Skeletal muscle cell (primary cell): ENCODE data around the gene ID1.
A peak's percentile ranks its signal among the peaks of the same experiment; 100 is the strongest.

Experiments
- DNase-seq: peaks from one replicate; pipeline ENCODE4 v3.0.0-alpha.2; 2010; ENCODE audit warnings: low read depth
- H3K4me3 ChIP-seq: 2 replicates; pipeline ENCODE4 v1.5.1; 2011; ENCODE audit warnings: low read depth, mild to moderate bottlenecking, control low read depth, low read length, moderate library complexity

Gene ID1, protein sequence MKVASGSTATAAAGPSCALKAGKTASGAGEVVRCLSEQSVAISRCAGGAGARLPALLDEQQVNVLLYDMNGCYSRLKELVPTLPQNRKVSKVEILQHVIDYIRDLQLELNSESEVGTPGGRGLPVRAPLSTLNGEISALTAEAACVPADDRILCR

DNA sequence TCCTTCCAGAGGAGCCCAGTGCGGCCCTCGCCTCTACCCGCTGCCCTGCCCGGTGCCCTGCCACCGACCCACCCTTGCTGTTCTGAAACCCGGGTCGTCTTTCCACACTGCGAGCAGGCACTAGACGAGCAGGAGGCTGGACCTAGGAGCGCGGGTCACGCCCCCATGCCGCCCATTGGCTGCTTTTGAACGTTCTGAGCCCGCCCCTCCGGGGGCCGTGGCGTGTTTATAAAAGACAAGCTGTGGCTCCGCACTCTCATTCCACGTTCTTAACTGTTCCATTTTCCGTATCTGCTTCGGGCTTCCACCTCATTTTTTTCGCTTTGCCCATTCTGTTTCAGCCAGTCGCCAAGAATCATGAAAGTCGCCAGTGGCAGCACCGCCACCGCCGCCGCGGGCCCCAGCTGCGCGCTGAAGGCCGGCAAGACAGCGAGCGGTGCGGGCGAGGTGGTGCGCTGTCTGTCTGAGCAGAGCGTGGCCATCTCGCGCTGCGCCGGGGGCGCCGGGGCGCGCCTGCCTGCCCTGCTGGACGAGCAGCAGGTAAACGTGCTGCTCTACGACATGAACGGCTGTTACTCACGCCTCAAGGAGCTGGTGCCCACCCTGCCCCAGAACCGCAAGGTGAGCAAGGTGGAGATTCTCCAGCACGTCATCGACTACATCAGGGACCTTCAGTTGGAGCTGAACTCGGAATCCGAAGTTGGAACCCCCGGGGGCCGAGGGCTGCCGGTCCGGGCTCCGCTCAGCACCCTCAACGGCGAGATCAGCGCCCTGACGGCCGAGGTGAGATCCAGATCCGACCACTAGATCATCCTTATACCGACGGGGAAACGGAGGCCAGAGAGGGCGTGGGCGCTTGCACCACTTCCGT, at the start of gene ID1:
Gene ID1, plus strand, starts transcription at position 259 of the 871 bp plus-strand sequence. Its CDS starts 99 bp downstream, at position 358.
- H3K4me3 ChIP-seq = peak within 1 kb of the TSS; percentile 97
- peak; percentile 87 for DNase-seq

DNA sequence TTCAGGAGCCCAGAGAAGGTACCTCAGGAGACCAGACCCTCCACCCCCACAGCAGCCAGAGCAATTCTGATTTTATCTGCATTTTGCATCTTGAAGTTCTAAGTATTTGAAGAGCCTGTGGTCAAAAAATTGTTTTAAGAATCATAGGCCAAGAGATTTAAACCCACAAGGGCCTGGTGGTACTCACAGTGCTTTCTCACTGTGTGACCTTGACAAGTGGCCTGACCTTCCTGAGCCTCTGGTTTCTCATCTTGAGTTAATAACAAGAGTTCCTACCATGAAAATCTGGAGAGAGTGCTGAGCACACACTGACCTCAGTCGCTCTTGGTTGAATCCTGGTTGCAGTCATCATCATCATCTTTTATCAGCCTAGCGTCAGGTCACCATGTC, 45.4 kb upstream of the ID1 start:
- H3K4me3 ChIP-seq = no peak overlapping the region
- DNase-seq = no peak

DNA sequence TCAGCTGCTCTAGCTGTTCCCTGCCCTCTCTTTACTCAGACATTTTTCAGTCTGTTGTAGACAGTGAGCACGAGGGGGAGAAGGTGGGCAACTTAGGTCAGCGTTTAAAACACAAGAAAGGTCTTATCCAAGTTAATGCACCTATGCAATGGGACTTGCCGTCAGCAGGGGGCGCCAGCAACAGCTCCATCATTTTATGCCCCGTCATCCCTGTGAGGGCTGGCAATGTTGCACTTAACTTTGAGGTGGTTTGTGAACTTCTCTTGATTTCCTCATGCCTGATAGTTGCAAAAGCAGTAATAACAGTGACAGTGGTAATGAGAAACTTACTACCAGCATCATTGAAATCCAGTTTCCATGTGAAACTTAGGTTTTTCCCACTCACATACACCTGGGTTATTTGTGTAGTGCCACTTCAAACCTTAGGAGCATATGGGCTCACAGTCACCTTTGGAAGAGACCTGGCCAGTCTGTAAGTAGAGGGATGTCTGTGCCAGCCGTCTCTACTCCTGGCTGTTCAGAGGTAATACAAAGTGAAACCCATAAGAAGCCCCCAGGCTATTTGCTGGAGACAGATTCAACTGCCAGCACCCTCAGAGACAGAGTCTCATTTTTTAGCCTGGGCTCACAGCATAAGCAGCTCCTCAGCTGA, 44.9 kb upstream of the ID1 start:
- no peak overlapping the region for H3K4me3 ChIP-seq
- peak; percentile 59 for DNase-seq

DNA sequence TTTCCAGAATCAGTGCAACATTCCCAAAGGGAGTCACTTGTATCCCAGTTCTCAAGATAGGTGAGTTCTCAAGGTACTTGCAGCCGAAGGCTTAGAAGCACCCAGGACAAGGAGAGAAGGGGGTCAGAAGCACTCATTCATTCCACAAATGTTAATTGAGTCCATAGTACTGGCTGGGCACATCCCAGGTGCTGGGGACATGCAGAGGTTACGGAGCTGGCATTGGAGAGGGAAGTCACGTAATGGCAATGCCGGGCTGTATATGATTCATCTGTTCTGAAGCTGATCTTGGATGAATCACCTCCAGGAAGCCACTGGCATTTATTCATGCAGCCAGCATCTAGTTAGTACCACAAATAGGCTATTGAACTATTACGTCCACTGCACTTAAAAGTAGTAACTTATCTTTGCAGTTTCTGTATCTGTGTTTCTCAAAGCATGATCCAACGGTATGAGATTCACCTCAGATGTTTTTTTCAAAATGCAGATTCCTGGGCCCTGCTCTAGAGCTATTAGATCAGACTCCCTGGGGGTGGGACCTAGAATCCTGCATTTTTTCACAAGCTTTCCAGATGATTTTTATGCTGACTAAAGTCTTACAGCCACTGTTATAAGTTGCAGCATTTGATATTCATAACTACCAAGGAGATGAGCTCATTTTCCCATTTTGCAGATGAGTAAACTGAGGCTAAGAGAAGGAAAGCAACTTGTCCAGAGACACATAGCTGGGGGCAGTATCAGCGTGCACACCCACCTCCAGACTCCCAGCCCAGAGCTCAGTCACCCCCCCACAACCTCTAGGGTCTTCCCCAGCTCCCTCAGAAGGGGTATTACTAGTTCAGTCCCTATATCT, 44.1 kb upstream of the ID1 start:
- peak; percentile 91 for DNase-seq
- no peak overlapping the region for H3K4me3 ChIP-seq

DNA sequence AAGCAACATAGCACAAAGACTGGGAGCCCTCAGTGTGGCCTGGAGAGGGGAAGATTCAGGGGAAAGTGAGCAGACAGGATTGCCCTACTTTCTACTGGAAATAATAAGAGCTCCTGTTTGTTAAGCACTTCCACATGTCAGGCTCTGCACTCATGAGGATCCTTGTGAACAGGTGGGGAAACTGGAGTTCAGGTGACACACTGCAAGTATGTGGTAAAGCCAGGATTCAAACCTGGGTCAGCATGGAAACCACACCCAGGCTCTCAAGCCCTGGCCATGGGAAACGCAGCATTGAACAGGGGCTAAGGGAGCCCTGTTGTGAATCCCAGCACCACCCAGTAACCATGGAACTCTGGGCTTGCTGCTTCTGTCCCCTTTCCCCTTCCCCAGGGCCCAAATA, 42.8 kb upstream of the ID1 start:
- DNase-seq = no peak
- H3K4me3 ChIP-seq = no peak overlapping the region

DNA sequence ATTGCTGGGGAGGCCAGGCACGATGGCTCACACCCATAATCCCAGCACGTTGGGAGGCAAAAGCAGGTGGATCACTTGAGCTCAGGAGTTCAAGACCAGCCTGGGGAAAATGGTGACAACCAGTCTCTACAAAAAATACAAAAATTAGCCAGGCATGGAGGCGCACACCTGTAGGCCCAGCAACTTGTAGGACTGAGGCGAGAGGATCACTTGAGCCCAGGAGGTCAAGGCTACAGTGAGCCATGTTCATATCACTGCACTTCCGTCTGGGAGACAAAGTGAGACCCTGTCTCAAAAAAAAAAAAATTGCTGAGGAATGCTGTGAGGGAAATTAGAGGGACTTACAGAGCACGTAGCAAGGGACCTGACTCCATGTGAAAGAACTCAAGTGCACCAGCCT, 40.8 kb upstream of the ID1 start:
- H3K4me3 ChIP-seq = no peak overlapping the region
- no peak for DNase-seq

DNA sequence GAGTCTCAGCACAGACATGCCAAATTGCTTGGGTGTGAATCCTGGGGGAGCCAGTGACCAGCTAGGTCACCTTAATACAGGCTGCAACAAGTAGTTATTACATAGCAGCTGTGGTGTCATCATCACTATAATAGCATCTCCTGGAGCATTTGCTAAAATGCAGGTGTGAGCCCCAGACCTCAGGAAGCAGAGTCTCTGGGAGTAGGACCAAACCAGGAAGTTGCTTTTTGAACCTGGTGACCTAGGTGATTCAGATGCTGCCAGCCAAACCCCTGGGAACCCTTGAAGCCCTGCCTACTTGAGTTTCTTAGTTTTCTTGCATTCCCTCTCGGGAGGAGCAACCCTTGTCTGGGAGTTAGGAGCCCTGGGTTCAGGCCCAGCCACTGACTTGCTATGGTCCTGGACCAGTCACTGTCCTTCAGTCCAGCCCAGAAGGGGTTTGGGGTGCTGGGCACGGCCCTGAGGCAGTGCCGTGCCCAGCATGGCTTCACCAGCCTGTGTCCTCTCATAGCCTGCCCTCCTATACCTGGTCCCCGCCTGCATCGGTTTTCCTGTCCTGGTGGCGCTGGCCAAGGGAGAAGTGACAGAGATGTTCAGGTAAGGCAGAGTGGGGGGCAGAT, 39.3 kb upstream of the ID1 start:
- H3K4me3 ChIP-seq = no peak overlapping the region
- no peak for DNase-seq

DNA sequence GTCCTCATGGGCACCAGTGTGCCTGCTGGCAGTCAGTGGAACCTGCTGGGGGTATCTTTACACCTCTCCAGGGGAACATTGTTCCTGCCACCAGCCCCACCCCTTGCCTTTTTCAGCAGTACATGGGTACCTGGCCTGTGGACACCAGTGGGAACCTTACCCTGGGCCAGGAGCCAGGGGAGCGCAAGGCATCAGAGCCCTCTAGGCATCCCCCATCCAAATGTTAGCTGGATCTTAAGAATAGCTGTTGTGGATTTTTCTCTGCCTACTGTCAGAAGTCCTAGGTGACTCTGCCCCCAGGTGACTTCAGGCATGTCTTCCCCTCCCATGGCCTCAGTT, 38.8 kb upstream of the ID1 start:
- H3K4me3 ChIP-seq = no peak overlapping the region

DNA sequence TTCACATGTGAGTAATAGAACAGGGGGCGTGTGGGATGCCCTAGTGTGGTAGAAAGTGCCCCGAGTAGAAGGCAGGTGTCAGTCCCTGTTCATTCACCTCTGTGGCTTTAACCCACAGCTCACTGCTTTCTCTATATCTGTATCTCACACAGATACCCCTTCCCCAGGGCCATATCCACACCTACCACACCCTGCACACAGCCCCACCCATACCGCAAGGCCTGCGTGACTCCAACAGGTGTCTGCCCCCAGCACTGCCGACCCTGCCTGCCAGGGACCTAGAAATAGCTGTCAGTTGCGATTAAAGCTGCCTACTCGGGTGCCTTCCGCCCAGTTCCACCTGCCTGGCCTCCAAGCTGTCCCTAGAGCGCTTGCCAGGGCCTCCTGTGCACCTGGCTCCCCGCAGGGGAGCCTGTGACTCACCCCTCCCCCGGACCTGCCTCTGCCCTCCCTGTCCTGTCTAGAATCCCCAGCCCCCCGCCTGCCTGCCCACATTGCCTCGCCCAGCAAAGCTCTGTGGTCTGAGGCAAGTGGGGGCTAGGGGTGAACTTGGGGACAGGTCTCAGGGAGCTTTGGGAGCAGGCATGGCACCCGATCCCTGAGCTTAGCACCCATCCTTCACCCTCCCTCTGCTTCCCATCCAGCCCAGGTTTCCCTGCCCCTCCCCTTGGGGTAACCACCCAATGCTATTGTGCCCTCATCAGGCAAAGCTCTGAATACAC, 38.3 kb upstream of the ID1 start:
- no peak overlapping the region for H3K4me3 ChIP-seq
- no peak for DNase-seq

More for the DNA sequence above, 38.8 kb upstream of the ID1 start:
- DNase-seq = no peak

DNA sequence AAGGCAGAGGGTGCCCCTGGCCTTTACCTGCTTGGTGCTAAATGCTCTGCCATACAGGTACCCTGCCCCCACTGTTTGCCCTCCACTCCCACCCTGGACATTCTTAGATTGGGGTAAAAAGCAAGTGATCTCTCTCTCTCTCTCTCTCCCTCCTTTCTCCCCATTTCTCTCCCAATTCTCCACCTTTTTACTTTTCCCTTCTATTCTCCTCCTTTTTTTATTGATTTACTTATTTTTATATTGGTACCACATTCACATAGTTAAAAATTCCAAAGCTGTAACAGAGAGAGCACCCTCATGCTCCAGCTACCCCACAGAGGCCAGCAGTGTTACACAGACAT, 37.7 kb upstream of the ID1 start:
- H3K4me3 ChIP-seq = no peak overlapping the region
- DNase-seq = no peak

DNA sequence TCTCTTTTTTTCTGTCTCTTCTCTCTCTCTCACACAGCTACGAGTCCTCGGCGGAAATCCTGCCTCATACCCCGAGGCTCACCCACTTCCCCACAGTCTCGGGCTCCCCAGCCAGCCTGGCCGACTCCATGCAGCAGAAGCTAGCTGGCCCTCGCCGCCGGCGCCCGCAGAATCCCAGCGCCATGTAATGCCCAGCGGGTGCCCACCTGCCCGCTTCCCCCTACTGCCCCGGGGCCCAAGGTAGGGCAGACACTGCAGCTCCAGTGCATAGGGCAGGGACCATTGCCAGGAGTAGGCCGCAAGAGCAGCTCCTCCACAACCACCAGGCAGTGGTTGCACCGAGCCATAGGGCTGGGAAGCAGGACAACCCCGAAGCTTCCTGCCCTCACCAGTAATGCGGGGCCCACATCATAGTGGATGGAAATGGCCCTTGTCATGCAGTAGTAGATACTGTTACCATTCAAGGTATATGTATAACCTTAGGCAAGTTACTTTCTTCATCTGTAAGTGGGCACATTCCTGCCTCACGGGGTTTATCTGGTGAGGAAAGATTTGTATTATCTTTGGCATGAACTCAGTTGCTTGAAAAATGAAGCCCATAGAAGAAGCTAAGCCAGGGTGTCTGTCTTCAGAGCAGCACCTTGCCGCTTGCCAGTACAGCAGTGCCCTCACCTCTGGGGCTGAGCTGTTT, 36.9 kb upstream of the ID1 start:
- no peak overlapping the region for H3K4me3 ChIP-seq
- no peak for DNase-seq

DNA sequence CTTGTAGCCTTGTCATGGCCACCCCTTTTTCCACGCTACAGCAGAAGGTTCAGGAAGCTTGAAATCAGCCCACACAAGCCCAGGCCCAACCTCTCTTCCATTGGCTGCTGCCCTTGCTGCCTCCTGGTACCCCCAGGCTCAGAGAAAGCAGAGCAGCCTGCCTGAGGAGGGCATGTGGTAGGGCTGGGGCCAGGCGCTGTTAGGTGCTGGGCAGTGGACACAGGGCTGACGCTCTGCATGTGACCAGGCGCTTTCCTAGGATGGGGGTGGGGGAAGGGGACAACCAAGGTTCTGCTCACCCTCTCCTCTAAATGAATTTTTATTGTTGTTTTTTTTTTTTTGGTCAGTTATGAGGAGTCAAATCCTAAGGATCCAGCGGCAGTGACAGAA, 36.3 kb upstream of the ID1 start:
- H3K4me3 ChIP-seq = no peak overlapping the region
- DNase-seq = no peak

DNA sequence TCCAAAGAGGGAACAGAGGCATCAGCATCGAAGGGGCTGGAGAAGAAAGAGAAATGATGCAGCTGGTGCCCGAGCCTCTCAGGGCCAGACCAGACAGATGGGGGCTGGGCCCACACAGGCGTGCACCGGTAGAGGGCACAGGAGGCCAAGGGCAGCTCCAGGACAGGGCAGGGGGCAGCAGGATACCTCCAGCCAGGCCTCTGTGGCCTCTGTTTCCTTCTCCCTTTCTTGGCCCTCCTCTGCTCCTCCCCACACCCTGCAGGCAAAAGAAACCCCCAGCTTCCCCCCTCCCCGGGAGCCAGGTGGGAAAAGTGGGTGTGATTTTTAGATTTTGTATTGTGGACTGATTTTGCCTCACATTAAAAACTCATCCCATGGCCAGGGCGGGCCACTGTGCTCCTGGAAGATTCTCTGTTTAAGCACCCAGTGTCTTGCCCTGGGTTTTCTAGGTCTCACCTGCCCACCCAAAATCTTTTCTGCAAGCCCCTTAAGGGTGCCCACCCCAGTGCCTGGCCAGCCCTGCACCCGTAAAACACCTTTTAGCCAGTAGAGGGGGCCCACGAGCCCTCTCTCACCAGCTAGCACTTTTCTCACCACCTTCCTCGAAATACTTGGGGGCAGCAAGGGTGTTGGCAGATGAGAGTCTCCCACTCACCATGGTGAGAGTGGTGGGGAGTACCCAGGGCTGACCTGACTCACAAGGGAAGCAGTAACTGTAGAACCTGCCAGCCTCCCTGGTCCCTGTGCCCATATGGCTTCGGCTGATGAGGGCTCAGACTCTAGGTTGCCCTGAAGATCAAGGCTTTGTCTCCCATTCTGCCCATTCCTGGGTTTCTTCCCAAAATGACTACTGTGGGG, 35.7 kb upstream of the ID1 start:
- no peak for DNase-seq
- no peak overlapping the region for H3K4me3 ChIP-seq

DNA sequence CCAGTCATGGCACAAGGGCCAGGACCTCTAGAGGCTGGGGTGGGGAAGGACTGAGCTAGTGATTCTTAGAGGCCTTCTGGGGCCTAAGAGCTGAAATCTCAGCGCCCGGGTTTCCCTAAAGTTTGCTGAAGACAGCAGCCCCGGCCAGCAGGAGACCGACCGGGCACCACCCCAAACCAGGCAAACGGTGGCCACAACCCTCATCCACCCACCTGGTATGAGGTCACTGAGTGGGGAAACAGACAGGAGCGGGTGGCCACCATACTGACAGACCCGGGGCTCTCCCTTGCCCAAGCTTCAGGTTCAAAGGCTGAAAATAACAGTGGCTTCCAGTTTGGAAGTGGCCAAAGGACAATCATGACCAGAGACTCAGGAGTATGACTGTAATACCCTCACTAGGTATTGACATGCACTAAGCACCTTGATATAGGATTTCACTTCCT, 35.0 kb upstream of the ID1 start:
- H3K4me3 ChIP-seq = no peak overlapping the region
- DNase-seq = no peak

DNA sequence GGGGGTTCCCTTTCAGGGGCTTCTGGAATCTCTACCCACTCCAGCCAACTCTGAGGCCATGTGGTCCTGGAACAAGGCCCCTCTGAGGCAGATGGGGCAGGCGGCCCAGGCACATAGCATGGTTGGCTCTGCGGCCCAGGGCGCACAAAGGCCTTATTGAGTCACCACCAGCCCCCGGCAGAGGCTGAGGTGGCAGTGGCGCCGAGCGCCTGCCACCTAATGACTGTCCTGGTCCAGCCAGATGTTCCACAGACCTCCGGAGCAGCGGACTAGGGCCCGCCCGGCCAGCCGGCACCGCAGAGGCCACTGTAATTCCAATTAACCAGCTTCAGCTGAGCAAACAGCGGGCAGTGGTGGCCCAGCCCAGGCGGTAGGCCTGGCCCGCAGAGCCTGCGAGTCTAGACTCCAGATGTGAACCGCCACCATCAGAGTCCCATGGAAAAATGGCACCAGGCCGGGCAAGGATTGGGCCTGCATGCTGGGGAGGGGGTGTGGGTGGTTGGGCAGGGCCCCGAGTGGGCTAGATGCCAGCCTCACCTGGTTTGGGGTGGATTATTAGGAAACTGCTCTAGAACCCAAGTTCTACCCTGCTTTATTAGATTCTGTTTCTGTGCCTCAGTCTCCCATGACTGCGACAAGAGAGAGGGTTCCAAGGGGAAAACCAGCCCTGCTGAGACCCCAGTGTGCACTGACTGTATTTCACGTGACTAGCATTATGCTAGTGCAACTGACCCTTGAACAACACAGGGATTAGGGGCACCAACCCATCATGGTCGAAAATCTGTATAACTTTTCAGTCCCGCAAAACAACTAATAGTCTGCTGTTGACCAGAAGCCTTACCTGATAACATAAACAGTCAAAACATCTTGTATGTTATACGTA, 34.1 kb upstream of the ID1 start:
- H3K4me3 ChIP-seq = no peak overlapping the region
- DNase-seq = no peak

DNA sequence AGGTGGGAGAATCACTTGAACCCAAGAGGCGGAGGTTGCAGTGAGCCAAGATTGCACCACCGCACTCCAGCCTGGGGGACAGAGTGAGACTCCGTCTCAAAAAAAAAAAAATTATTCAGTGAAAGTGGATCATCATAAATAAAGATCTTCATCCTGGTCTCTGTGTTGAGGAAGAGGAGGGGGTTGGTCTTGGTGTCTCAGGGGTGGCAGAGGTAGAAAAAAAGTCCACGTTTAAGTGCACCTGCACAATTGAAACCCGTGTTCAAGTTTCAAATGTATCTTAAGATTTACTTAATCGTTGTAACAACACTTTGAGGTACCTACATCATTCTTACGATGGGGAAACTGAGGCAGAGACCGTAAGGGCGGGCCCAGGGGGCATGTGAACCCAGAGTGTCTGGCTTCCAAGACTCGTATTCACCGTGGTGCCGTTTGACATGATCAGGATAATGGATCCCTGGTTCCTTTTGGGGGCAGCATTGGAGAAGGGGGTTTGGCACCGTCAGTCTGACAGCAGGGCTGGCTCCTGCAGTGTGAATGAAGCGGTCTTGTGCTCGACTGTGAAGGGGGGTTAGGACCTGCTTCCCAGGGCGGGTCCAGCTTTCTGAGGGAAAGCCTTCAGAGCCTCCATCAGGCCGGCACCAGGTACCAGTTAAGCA, 32.9 kb upstream of the ID1 start:
- no peak overlapping the region for H3K4me3 ChIP-seq
- no peak for DNase-seq
